Activated naive CD8-positive, alpha-beta T cell treated with anti-CD3 and anti-CD28 coated beads, Interleukin-2, amount 50 U/mL, for 24 hours (primary cell): ENCODE results near the gene PDLIM5.
"Not testable (repeated sequence)": the region's sequence is repeated elsewhere in the genome, so short reads cannot be mapped to it uniquely, and the experiment has no call there.

Experiments
- ATAC-seq: fragments of 150-1000 bp; cut with Tn5 transposase; one replicate; pipeline ENCODE4 v1.10.0; 2021
- DNase-seq: peaks from one replicate; pipeline ENCODE4 v3.0.0; 2021
- H3K27ac Mint-ChIP-seq: one replicate; pipeline ENCODE4 v1.8.0; 2021; ENCODE audit warnings: mild to moderate bottlenecking, mixed read lengths
- H3K27me3 Mint-ChIP-seq: one replicate; pipeline ENCODE4 v1.8.0; 2021; ENCODE audit warnings: mixed read lengths
- H3K36me3 Mint-ChIP-seq: one replicate; pipeline ENCODE4 v1.8.0; 2021; ENCODE audit warnings: low read depth, mixed read lengths
- H3K4me1 Mint-ChIP-seq: one replicate; pipeline ENCODE4 v1.8.0; 2021; ENCODE audit warnings: mixed read lengths
- H3K4me3 Mint-ChIP-seq: one replicate; pipeline ENCODE4 v1.8.0; 2021; ENCODE audit warnings: mild to moderate bottlenecking, moderate library complexity, mixed read lengths
- H3K9me3 Mint-ChIP-seq: one replicate; pipeline ENCODE4 v1.8.0; 2021; ENCODE audit warnings: mixed read lengths

PDLIM5 gene

GRCh38 chr4:94451695-94452475 lies at the start of gene PDLIM5:
Gene PDLIM5 (plus strand): TSS chr4:94451942. CDS start chr4:94455289, 3,347 bp downstream.
- H3K4me3 Mint-ChIP-seq = peak within 1 kb of the TSS; percentile 83
- H3K36me3 Mint-ChIP-seq = peaks cover 6% of the 10 kb centered on the region
- no peaks in the 10 kb centered on the region for H3K9me3 Mint-ChIP-seq
- H3K27me3 Mint-ChIP-seq = peaks cover 16% of the 10 kb centered on the region
- ATAC-seq (peak; percentile 98), DNase-seq (peak; percentile 89)
- H3K27ac Mint-ChIP-seq = peak within 1 kb of the TSS; percentile 79
- peaks cover 16% of the 10 kb centered on the region for H3K4me1 Mint-ChIP-seq

GRCh38 chr4:94402439-94402838 lies 49.3 kb upstream of the PDLIM5 start:
- DNase-seq, H3K9me3 Mint-ChIP-seq, H3K4me1 Mint-ChIP-seq, H3K27me3 Mint-ChIP-seq, H3K4me3 Mint-ChIP-seq, ATAC-seq, H3K27ac Mint-ChIP-seq, H3K36me3 Mint-ChIP-seq: not testable (repeated sequence)

GRCh38 chr4:94403751-94404150 lies 48.0 kb upstream of the PDLIM5 start:
- Mint-ChIP-seq H3K27ac (no peak overlapping the region), H3K4me3 (no peak overlapping the region), H3K27me3 (no peaks in the 10 kb centered on the region), H3K4me1 (no peaks in the 10 kb centered on the region), H3K36me3 (no peaks in the 10 kb centered on the region), H3K9me3 (no peaks in the 10 kb centered on the region)
- DNase-seq (no peak), ATAC-seq (no peak)

GRCh38 chr4:94406668-94407437 lies 44.9 kb upstream of the PDLIM5 start:
- ATAC-seq = no peak
- H3K27ac Mint-ChIP-seq = no peak overlapping the region

GRCh38 chr4:94407846-94408245 lies 43.9 kb upstream of the PDLIM5 start:
- Mint-ChIP-seq H3K4me1 (no peaks in the 10 kb centered on the region), H3K27me3 (peaks cover 3% of the 10 kb centered on the region), H3K9me3 (no peaks in the 10 kb centered on the region), H3K36me3 (no peaks in the 10 kb centered on the region), H3K4me3 (no peak overlapping the region), H3K27ac (no peak overlapping the region)
- DNase-seq = no peak
- ATAC-seq = no peak

More at GRCh38 chr4:94406668-94407437, 44.9 kb upstream of the PDLIM5 start:
- Mint-ChIP-seq H3K36me3 (no peaks in the 10 kb centered on the region), H3K27me3 (no peaks in the 10 kb centered on the region), H3K4me1 (no peaks in the 10 kb centered on the region), H3K9me3 (no peaks in the 10 kb centered on the region), H3K4me3 (no peak overlapping the region)
- peak; percentile 61 for DNase-seq

GRCh38 chr4:94408549-94409374 lies 43.0 kb upstream of the PDLIM5 start:
- Mint-ChIP-seq H3K27ac (no peak overlapping the region), H3K36me3 (no peaks in the 10 kb centered on the region), H3K4me1 (no peaks in the 10 kb centered on the region), H3K4me3 (no peak overlapping the region), H3K9me3 (no peaks in the 10 kb centered on the region), H3K27me3 (peaks cover 3% of the 10 kb centered on the region)
- DNase-seq (no peak), ATAC-seq (no peak)

- no peak for ATAC-seq
- Mint-ChIP-seq H3K27ac (no peak overlapping the region), H3K4me1 (no peaks in the 10 kb centered on the region), H3K36me3 (no peaks in the 10 kb centered on the region), H3K27me3 (peaks cover 4% of the 10 kb centered on the region), H3K4me3 (no peak overlapping the region), H3K9me3 (no peaks in the 10 kb centered on the region)
- DNase-seq = no peak
Measured at GRCh38 chr4:94409375-94409679, 42.4 kb upstream of the PDLIM5 start.

- Mint-ChIP-seq H3K4me1 (no peaks in the 10 kb centered on the region), H3K9me3 (no peaks in the 10 kb centered on the region), H3K4me3 (no peak overlapping the region), H3K27me3 (peaks cover 4% of the 10 kb centered on the region), H3K36me3 (no peaks in the 10 kb centered on the region), H3K27ac (no peak overlapping the region)
- no peak for DNase-seq
- no peak for ATAC-seq
Measured at GRCh38 chr4:94409962-94410361, 41.8 kb upstream of the PDLIM5 start.

- H3K36me3 Mint-ChIP-seq = no peaks in the 10 kb centered on the region
- H3K9me3 Mint-ChIP-seq = no peaks in the 10 kb centered on the region
- H3K27me3 Mint-ChIP-seq = peaks cover 4% of the 10 kb centered on the region
- DNase-seq (no peak), ATAC-seq (no peak)
- H3K4me1 Mint-ChIP-seq = no peaks in the 10 kb centered on the region
- H3K4me3 Mint-ChIP-seq = no peak overlapping the region
- no peak overlapping the region for H3K27ac Mint-ChIP-seq
Measured at GRCh38 chr4:94410678-94411206, 41.0 kb upstream of the PDLIM5 start.

GRCh38 chr4:94411296-94411695 lies 40.4 kb upstream of the PDLIM5 start:
- H3K4me1 Mint-ChIP-seq = no peaks in the 10 kb centered on the region
- H3K9me3 Mint-ChIP-seq = no peaks in the 10 kb centered on the region
- no peak overlapping the region for H3K4me3 Mint-ChIP-seq
- no peak overlapping the region for H3K27ac Mint-ChIP-seq
- no peak for DNase-seq
- no peaks in the 10 kb centered on the region for H3K36me3 Mint-ChIP-seq
- peaks cover 7% of the 10 kb centered on the region for H3K27me3 Mint-ChIP-seq
- ATAC-seq = no peak

GRCh38 chr4:94412019-94412657 lies 39.6 kb upstream of the PDLIM5 start:
- Mint-ChIP-seq H3K27me3 (peaks cover 9% of the 10 kb centered on the region), H3K4me3 (no peak overlapping the region), H3K36me3 (no peaks in the 10 kb centered on the region), H3K27ac (no peak overlapping the region), H3K4me1 (no peaks in the 10 kb centered on the region), H3K9me3 (no peaks in the 10 kb centered on the region)
- DNase-seq (no peak), ATAC-seq (no peak)

- Mint-ChIP-seq H3K27me3 (peaks cover 9% of the 10 kb centered on the region), H3K4me3 (no peak overlapping the region), H3K36me3 (no peaks in the 10 kb centered on the region), H3K27ac (no peak overlapping the region), H3K9me3 (no peaks in the 10 kb centered on the region), H3K4me1 (no peaks in the 10 kb centered on the region)
- DNase-seq = no peak
- ATAC-seq = no peak
Measured at GRCh38 chr4:94412658-94413038, 39.1 kb upstream of the PDLIM5 start.

- no peak for DNase-seq
Measured at GRCh38 chr4:94413085-94413840, 38.5 kb upstream of the PDLIM5 start.

More at GRCh38 chr4:94413085-94413840, 38.5 kb upstream of the PDLIM5 start:
- ATAC-seq = no peak
- Mint-ChIP-seq H3K27ac (no peak overlapping the region), H3K36me3 (no peaks in the 10 kb centered on the region), H3K9me3 (no peaks in the 10 kb centered on the region), H3K4me3 (no peak overlapping the region), H3K4me1 (no peaks in the 10 kb centered on the region), H3K27me3 (peaks cover 9% of the 10 kb centered on the region)
